NCI-H187 treated with DMSO at 0.1 percent for 48 hours (cell line): ENCODE data around the gene MGAT5.
A peak's percentile ranks its signal among the peaks of the same experiment; 100 is the strongest.

Experiments
- DNase-seq: peaks from one replicate; lab custom pipeline; 2025; lab: John Stamatoyannopoulos, UW

Gene MGAT5

GRCh38 chr2:134305109-134305491 is 51.2 kb downstream of the MGAT5 start:
- DNase-seq = no peak

- DNase-seq = no peak
These were observed 52.6 kb downstream of the MGAT5 start for GRCh38 chr2:134306521-134306920.

- DNase-seq = no peak
These were observed 53.5 kb downstream of the MGAT5 start for GRCh38 chr2:134307334-134307733.

- DNase-seq = no peak
These were observed 54.9 kb downstream of the MGAT5 start for GRCh38 chr2:134308474-134309385.

- no peak for DNase-seq
These were observed 56.5 kb downstream of the MGAT5 start for GRCh38 chr2:134310107-134311079.

GRCh38 chr2:134312482-134312881 is 58.6 kb downstream of the MGAT5 start:
- no peak for DNase-seq

- DNase-seq = no peak
These were observed 60.3 kb downstream of the MGAT5 start for GRCh38 chr2:134314202-134314601.

- no peak for DNase-seq
These were observed 61.0 kb downstream of the MGAT5 start for GRCh38 chr2:134314681-134315368.

- no peak for DNase-seq
These were observed 61.6 kb downstream of the MGAT5 start for GRCh38 chr2:134315471-134315870.

GRCh38 chr2:134319596-134320254 is 65.9 kb downstream of the MGAT5 start:
- DNase-seq = peak; percentile 53

- no peak for DNase-seq
These were observed 67.1 kb downstream of the MGAT5 start for GRCh38 chr2:134320930-134321329.

- no peak for DNase-seq
These were observed 69.9 kb downstream of the MGAT5 start for GRCh38 chr2:134323777-134324176.

GRCh38 chr2:134324430-134324829 is 70.6 kb downstream of the MGAT5 start:
- no peak for DNase-seq

- DNase-seq = no peak
These were observed 71.1 kb downstream of the MGAT5 start for GRCh38 chr2:134324947-134325346.

- DNase-seq = no peak
These were observed 71.8 kb downstream of the MGAT5 start for GRCh38 chr2:134325696-134326095.

- DNase-seq = no peak
These were observed 73.5 kb downstream of the MGAT5 start for GRCh38 chr2:134327367-134327766.

- DNase-seq = no peak
These were observed 77.2 kb downstream of the MGAT5 start for GRCh38 chr2:134331081-134331480.

GRCh38 chr2:134333646-134334189 is 79.8 kb downstream of the MGAT5 start:
- no peak for DNase-seq

- DNase-seq = no peak
These were observed 80.9 kb downstream of the MGAT5 start for GRCh38 chr2:134334542-134335353.

- no peak for DNase-seq
These were observed 81.7 kb downstream of the MGAT5 start for GRCh38 chr2:134335601-134336000.
